NOMO-1 treated with DMSO at 0.1 percent for 48 hours (cell line): ENCODE data around the gene NFE2L3.
A peak's percentile ranks its signal among the peaks of the same experiment; 100 is the strongest.
"Not testable (repeated sequence)": the region's sequence is repeated elsewhere in the genome, so short reads cannot be mapped to it uniquely, and the experiment has no call there.

Source experiments
- DNase-seq: peaks from one replicate; lab custom pipeline; 2025; ENCODE audit not compliant: unreplicated experiment; lab: John Stamatoyannopoulos, UW

Gene NFE2L3

GRCh38 chr7:26185844-26186180 is 33.8 kb downstream of the NFE2L3 start:
- DNase-seq, result no peak

GRCh38 chr7:26186364-26187311 is 34.6 kb downstream of the NFE2L3 start:
- DNase-seq, result no peak

DNA sequence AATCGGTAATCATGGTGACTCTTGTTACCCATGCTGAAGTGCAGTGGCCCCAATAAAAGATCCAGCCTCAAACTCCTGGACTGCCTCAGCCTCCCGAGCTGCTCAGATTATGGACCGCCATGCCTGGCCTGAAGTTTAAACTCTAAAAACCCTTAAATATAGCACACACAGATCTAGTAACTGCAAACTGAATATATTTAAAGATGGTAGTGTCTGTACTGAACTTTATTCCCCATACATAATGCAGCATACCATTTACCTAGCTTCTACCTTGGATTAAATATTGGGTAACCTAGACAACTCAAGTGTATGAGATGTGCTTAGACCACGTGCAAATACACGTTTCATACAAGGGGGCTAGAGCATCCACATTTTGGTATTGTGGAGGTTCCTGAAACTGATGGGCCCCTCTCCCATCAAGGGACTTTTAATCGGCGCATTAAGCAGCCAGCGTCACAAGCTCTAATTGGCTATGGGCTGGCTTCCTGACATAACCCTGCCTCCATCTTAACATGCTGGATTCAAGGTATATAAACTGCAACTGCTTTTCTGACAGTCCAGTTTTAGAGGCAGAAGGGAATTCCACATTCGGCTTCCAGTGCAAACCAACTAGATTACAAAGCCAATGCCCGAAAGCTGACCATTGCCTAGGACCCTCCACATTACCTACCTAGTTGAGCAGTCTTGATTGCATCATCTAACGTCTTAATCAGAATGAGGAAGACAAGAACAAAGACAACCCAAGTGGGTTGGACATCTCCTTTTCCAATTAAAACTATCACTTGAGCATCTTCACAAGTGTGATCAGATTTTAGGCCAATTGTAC is 35.6 kb downstream of the NFE2L3 start:
- peak; percentile 68 for DNase-seq

DNA sequence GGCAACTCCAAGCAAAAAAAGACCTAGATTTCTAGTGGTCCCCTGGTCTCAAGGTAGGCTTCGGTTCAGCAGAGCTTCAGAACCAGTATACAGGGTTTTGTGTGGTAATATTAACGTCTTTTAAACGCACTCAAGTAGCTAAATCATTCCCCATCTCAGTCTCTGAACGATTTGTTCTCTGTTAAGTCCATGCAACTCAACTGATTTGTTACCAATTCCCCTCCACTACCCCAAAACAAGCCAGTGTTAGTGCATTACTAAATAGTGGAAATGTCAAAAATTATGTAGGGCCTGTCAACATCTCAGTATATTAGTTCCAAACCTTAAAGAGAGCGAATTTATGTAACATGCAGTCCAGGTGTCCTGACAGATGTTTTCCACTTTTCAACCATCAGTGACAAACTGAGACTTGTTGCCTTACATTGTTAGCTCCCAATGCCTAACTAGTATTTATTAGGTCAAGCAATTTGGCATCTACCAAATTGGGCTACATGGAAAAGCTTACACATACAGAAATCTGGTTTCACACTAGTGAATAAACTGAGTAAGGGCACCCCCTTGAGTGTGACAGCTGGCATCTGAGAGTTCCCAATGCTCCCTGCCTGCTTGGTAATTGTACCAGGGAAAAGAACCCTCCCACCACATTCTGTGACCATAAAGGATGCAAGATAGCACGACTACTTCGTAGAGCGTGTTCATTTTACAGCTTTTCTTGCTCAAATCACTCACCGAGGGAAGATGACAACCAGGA is 36.4 kb downstream of the NFE2L3 start:
- DNase-seq, result no peak

DNA sequence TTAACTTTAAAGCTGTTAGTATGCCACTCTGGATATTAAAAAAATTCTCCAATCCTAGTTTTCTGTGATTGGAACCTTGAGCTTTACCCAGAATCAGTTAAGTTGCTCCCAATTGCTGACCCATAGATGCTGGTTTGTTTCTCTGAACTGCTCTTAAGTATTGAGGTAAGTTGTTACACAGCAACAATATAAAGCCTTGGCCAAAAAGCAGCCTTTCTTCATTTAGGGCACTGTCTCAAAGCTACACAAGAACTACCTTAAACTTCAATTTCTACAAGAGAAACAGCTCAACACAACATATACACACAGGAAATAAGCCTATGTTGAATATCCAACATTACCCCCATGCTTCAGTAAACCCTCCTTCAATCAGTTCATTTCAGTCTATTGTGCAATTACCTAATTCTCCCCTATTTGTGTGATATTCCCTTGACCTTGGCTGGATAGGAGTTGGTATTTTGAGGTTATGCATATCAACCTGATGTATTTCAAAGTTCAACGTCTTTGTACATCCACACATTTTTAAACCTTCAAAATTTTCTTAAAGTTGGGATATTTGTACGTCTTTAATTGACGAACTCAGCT is 37.1 kb downstream of the NFE2L3 start:
- DNase-seq, result no peak

DNA sequence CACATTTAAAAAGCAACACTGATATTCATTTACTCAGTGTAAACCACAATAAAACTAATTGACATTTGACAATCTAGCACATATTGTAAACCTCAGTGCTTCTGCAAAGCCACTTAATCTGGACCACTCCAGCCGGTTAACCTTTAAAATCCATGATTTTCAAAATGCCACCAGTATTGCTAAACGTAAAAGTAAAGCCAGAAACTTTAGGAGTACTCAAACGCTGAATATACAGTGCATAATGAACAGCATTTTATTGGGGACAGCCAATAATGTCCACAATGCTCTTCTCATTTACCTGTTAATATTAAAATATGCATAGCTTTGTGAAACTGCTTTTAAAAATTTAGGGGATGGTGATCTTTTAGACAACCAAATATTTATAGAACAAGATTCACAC is 37.7 kb downstream of the NFE2L3 start:
- DNase-seq, result no peak

- DNase-seq, result no peak
These were observed 38.4 kb downstream of the NFE2L3 start for GRCh38 chr7:26190417-26190869.

- DNase-seq, result no peak
These were observed 39.4 kb downstream of the NFE2L3 start for GRCh38 chr7:26191233-26191973.

GRCh38 chr7:26191974-26192479 is 40.0 kb downstream of the NFE2L3 start:
- DNase-seq, result no peak

- no peak for DNase-seq
These were observed 40.6 kb downstream of the NFE2L3 start for GRCh38 chr7:26192485-26193087.

DNA sequence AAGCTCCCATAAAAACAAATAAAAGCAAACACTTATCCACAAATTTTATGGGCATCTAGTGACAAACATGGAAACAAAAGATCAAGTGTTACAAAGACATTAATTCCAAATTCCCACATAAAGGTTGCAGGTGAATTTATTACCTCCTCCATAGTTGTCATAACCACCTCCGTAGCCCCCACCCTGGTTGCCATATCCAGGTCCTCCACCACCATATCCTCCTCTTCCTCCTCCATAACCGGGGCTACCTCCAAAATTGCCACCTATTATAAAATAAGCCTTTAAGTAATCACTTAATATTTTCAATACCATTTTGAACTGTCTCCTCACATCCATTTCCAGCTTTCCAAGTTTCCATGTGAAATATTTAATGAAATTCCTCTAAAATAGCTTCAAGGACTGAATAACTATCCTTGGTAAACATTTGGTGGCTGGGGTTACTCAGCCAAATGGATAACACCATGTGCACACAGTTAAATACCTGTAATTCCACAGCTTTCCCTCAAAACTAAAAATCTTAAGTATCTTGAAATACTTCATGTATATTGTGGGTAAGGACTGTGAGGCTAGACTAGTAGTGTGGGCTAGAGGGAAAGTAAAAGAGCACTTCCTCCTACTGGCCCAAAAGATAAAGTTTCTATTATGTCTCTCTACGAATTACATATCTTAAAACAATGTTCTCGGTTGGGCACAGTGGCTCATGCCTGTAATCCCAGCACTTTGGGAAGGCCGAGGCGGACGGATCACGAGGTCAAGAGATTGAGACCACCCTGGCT is 41.6 kb downstream of the NFE2L3 start:
- peak; percentile 31 for DNase-seq

DNA sequence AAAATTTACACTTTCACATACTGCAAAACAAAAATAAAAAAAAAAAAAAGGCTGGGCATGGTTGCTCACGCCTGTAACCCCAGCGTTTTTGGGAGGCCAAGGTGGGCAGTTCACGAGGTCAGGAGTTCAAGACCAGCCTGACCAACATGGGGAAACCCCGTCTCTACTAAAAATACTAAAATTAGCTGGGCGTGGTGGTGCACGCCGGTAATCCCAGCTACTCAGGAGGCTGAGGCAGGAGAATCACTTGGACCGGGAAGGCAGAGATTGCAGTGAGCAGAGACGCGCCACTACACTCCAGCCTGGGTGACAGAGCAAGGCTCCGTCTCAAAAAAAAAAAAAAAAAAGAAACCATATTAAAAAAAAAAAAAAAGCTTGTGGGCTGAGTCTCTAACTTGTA is 42.8 kb downstream of the NFE2L3 start:
- not testable (repeated sequence) for DNase-seq

- no peak for DNase-seq
These were observed 43.2 kb downstream of the NFE2L3 start for GRCh38 chr7:26195182-26195581.

GRCh38 chr7:26195867-26196657 is 44.1 kb downstream of the NFE2L3 start:
- DNase-seq, result no peak

DNA sequence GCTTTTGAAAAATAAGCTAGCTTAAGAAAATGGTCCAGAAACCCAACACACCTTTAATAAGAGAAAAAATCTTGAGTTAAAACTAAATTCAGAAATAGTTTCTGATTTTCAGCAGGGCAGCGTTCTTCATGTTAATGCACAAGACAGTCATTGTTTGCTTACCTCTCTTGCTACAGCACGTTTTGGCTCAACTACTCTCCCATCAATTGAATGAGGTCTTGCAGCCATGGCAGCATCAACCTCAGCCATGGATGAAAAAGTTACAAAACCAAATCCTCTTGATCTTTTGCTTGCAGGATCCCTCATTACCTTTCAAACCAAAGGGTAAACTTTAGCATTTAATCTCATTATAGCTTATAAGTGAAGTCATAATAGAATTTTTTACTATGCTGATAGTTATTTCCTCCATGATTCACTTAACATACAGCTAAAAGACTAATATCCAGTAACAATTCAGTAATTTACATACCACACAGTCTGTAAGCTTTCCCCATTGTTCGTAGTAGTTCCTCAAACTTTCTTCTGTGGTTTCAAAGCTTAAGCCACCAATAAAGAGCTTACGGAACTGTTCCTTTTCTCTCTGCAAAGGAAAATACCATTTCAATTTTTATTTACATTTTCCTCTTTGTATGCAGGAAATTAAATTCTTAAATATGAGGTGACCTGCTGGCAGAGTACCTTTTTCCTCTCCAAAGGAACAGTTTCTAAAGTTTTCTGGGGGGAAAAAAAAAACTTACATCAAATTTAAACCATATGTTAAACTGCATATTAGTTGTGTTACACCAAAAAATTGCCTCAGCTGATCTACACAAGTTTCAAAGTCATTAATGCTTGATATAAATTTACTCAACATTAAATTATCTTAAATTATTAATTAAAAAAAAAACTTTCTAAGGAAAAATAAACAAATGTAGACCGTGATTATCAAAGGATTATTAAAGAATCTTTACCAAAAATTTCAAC is 45.4 kb downstream of the NFE2L3 start:
- DNase-seq, result peak; percentile 92

DNA sequence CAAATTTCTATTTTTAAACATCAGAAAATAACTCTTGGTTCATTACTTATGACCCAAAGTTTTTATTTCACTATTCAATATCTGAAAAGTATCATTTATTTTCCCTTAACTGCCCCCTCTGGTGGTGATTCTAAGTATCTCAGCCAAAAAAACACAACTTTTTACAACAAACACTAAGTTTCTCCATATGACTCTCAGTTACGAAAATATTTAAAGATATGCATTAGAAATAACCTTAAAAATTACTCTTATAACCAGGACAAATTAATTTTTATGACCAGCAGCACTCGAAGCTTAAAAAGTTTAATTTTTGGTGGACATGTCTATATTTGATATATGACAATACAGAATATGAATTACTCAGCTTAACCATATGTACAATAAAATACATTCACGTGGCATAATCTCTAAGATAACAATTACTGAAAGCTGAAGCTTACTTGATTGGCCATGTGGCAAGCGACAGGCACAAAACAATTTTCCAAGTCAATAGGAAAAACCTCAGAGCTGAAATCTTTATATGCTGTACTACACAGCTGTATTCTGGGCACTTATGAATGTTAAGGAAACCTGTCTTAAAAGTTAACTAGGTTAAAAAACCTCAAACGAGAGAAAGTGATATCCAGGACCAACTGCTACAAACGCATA is 46.3 kb downstream of the NFE2L3 start:
- no peak for DNase-seq
